CD4-positive, alpha-beta T cell (primary cell): Measurements from ENCODE around the gene FBXW11. TPM values are rescaled to one million over a fixed set of nuclear protein-coding genes. Genes with fewer than 3 reads are reported as not detected.

ENCODE experiments used
- ATAC-seq: fragments of 200-7000 bp; cut with Tn5 transposase; one replicate; pipeline ENCODE4 v1.10.0; 2022; ENCODE audit warnings: mild to moderate bottlenecking; ENCODE audit not compliant: poor library complexity
- CTCF ChIA-PET: fragments of 350-600 bp; sonication (Branson Sonifier 250); formaldehyde crosslinking; loops from one replicate; lab custom pipeline; 2021; ENCODE audit warnings: antibody characterized with exemption, inconsistent platforms; lab: Charles Lee
- POLR2A ChIA-PET: fragments of 350-600 bp; sonication (Branson Sonifier 250); formaldehyde crosslinking; loops from one replicate; lab custom pipeline; 2021; ENCODE audit warnings: antibody characterized with exemption, inconsistent platforms; lab: Charles Lee
- DNase-seq, 14 experiments: peaks; one replicate each; pipeline ENCODE4 v3.0.0-alpha.2; 2013 to 2020; ENCODE audit warnings: mixed read lengths in 2 of 14
- H3K27ac ChIP-seq, 2 donors: one replicate each; pipeline versions ENCODE4 v1.5.1 to v1.7.0; 2013; ENCODE audit warnings: low read length in 2 of 2, low read depth in 1 of 2, mild to moderate bottlenecking in 1 of 2
- H3K27me3 ChIP-seq, 2 experiments: 1 replicate in 1 of 2; 2 replicates in 1 of 2; pipeline versions ENCODE4 v1.6.1 to v1.7.0; 2013; ENCODE audit warnings: low read length in 2 of 2, control low read depth in 1 of 2, mild to moderate bottlenecking in 1 of 2, moderate library complexity in 1 of 2; ENCODE audit not compliant: insufficient read depth in 2 of 2, control insufficient read depth in 1 of 2
- H3K36me3 ChIP-seq: one replicate; pipeline ENCODE4 v1.6.1; 2013; ENCODE audit warnings: low read length, control low read depth; ENCODE audit not compliant: insufficient read depth
- H3K4me1 ChIP-seq: one replicate; pipeline ENCODE4 v1.6.1; 2013; ENCODE audit warnings: low read length, control low read depth; ENCODE audit not compliant: insufficient read depth
- H3K4me3 ChIP-seq: one replicate; pipeline ENCODE4 v1.5.1; 2013; ENCODE audit warnings: mild to moderate bottlenecking, low read length, moderate library complexity
- H3K9me3 ChIP-seq, 2 experiments: 1 replicate in 1 of 2; 2 replicates in 1 of 2; pipeline versions ENCODE4 v1.6.1 to v1.7.0; 2013; ENCODE audit warnings: low read length in 2 of 2, mild to moderate bottlenecking in 2 of 2, control low read depth in 1 of 2, moderate library complexity in 1 of 2; ENCODE audit not compliant: control insufficient read depth in 1 of 2, insufficient read depth in 1 of 2
- H3K27ac Mint-ChIP-seq: one replicate; pipeline ENCODE4 v1.8.0; 2020; ENCODE audit warnings: mixed read lengths
- H3K27me3 Mint-ChIP-seq: one replicate; pipeline ENCODE4 v1.8.0; 2021; ENCODE audit warnings: mixed read lengths
- H3K36me3 Mint-ChIP-seq: one replicate; pipeline ENCODE4 v1.8.0; 2021; ENCODE audit warnings: low read depth, mixed read lengths
- H3K4me1 Mint-ChIP-seq: one replicate; pipeline ENCODE4 v1.8.0; 2021; ENCODE audit warnings: low read depth, mixed read lengths
- H3K4me3 Mint-ChIP-seq: one replicate; pipeline ENCODE4 v1.8.0; 2020; ENCODE audit warnings: mild to moderate bottlenecking, mixed read lengths
- H3K9me3 Mint-ChIP-seq: one replicate; pipeline ENCODE4 v1.8.0; 2020; ENCODE audit warnings: mixed read lengths
- intact Hi-C, 2 experiments: fragments of 100-400 bp; cut with DNase I in 1 of 2; cut with micrococcal nuclease in 1 of 2; formaldehyde crosslinking; loops; one replicate each; pipeline versions ENCODE4 v1.15.1 to v1.9.0; 2023 to 2025; cut with DNase I, micrococcal nuclease
- total RNA-seq, 174 experiments: library from RNA in 2 of 174; stranded (reverse) in 2 of 174; gene quantifications; one replicate each; pipeline ENCODE4 v1.2.3 and lab custom pipeline; 2021 to 2026
- TF ChIP-seq, protein P1 (sequence below): fragments of 200-600 bp; IDR thresholded peaks from one replicate; pipeline ENCODE4 v1.8.0; 2022; ENCODE audit warnings: antibody characterized with exemption, mild to moderate bottlenecking

Gene FBXW11
- total RNA-seq, 2 experiments from 2014 or later: 20.9 to 24.0 TPM

DNA sequence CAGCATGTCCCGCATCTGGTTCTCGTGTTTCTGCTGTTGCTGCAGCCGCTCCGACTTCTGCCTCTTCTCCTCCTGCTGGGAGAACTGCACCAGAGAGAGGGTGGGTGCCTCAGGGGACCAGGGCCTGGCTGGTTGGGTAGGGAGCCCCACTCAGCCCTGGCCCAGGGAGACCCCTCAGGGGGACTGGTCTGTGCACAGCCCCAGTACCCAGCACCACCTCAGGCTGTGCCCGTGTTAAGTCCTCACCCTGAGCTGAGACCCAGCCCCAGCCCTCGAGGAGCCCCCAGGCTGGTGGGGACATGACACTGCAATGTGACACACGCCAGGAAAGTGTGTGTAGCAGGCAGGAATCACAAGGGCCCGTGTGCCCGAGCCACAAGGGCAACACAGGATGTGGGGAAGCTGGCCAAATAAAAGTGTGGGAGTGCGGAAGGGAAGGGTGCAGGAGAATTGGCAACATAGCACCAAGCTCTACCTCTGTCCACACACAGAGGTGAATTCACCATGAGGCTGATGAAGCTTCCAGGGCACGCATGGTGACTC is 48.2 kb upstream of the FBXW11 start:
- Histone ChIP-seq H3K4me1 (peaks cover 4% of the 10 kb centered on the region), H3K27ac (peak overlapping the region in 1 of 2 donors; percentile 31), H3K36me3 (peaks cover 95% of the 10 kb centered on the region), H3K4me3 (no peak overlapping the region), H3K9me3 (no peaks in the 10 kb centered on the region), H3K27me3 (no peaks in the 10 kb centered on the region)
- peaks cover 36% of the 10 kb centered on the region for H3K4me1 Mint-ChIP-seq
- ChIA-PET CTCF (no interaction called here), POLR2A (interaction anchor here (1.0 to 1.9 kb wide), 3 partner anchors 10 to 48 kb away, joined by 3 to 8 read pairs (median 4); partner anchors contain the start of gene FBXW11)
- no peaks in the 10 kb centered on the region for H3K27me3 Mint-ChIP-seq
- no peaks in the 10 kb centered on the region for H3K9me3 Mint-ChIP-seq
- no peak overlapping the region for H3K4me3 Mint-ChIP-seq
- ATAC-seq (no peak), DNase-seq (no peak)
- H3K36me3 Mint-ChIP-seq: peaks cover 95% of the 10 kb centered on the region
- intact Hi-C loops: loop anchor here in 1 of 2 experiments (5.0 kb wide), 1 partner anchor 47 kb away; the partner anchor contains the start of gene FBXW11
- no peak overlapping the region for H3K27ac Mint-ChIP-seq
- TF ChIP-seq, protein P1, sequence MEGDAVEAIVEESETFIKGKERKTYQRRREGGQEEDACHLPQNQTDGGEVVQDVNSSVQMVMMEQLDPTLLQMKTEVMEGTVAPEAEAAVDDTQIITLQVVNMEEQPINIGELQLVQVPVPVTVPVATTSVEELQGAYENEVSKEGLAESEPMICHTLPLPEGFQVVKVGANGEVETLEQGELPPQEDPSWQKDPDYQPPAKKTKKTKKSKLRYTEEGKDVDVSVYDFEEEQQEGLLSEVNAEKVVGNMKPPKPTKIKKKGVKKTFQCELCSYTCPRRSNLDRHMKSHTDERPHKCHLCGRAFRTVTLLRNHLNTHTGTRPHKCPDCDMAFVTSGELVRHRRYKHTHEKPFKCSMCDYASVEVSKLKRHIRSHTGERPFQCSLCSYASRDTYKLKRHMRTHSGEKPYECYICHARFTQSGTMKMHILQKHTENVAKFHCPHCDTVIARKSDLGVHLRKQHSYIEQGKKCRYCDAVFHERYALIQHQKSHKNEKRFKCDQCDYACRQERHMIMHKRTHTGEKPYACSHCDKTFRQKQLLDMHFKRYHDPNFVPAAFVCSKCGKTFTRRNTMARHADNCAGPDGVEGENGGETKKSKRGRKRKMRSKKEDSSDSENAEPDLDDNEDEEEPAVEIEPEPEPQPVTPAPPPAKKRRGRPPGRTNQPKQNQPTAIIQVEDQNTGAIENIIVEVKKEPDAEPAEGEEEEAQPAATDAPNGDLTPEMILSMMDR: no peak

DNA sequence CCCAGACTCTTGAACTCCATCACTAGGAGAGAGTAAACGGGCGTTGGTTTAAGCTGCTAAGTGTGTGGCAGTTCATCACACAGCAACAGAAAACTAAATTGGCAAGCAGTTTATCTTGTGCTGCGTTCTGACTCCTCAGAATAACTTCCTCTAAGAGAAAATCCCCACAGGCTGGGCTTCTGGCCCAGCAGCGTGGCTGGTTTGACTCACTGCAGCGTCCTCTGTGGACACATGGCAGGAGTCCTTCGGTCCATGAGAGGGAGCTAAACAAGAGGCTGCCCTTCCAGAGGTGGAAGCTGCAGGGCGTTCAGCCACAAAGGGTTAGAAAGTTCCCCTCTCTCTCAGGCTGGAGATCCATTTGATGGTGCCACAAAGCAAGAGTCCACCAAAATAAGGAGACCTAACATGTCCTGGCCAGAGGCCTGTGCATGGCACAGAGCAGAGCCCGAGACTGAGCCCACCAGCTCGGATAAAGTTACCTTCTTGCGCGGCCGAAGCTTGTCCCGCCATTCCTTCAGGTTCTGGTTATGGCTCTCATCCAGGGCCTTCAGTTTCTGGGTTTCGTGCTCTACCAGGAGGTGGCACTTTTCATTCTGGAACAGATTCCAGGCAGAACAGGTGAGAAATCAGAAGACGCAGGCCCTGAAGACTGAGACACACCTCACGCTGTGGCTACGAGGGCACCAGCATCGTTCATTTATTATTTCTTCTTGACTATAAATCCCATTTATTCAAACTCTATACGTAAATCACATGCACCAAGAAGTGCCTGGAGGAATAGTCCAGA is 46.2 kb upstream of the FBXW11 start:
- Mint-ChIP-seq H3K27ac (no peak overlapping the region), H3K9me3 (no peaks in the 10 kb centered on the region), H3K4me1 (peaks cover 30% of the 10 kb centered on the region), H3K36me3 (peaks cover 97% of the 10 kb centered on the region), H3K4me3 (no peak overlapping the region), H3K27me3 (no peaks in the 10 kb centered on the region)
- TF ChIP-seq, protein P1: no peak
- no peaks in the 10 kb centered on the region for H3K9me3 ChIP-seq
- POLR2A ChIA-PET: interaction anchor here (2.4 kb wide), 1 partner anchor 14 kb away, joined by 5 read pairs; no protein-coding TSS in a partner anchor
- DNase-seq (no peak), ATAC-seq (no peak)
- no peak overlapping the region for H3K4me3 ChIP-seq
- no peaks in the 10 kb centered on the region for H3K27me3 ChIP-seq
- no peak overlapping the region for H3K27ac ChIP-seq
- CTCF ChIA-PET: no interaction called here
- intact Hi-C loops: no loop called here
- H3K36me3 ChIP-seq: peaks cover 95% of the 10 kb centered on the region
- H3K4me1 ChIP-seq: peaks cover 4% of the 10 kb centered on the region

DNA sequence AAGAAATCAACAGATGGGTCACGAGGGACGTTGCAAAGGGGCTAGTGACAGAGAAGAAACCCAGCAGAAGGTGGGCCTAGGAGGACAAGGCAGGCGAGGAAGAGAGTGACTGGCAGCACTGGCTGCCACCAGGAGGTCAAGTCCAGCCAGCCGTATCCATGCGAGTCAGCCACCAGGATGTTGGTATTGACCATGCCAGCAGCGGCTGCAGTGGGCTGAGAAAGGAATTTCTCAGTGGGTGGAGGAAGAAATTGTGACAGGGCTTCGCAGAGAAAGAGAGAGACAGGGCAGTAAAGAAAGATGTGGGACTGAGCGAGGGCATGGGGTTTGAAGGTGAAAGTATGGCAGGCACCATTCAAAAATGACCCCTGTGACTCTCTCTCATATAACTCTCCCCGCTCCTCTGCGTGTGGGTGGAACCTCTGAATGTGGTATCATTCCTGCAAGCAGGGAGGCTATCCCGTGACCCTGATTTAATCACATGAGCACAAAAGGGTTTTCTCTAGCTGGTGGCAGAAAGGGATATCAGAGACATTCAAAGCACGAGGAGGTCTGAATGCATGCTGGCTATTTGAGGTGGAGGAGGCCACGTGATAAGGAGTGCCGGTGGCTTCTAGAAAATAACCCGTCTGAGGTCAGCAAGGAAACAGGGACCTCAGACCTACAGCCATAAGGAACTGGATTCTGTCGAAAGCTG is 45.4 kb upstream of the FBXW11 start:
- TF ChIP-seq, protein P1: no peak
- ATAC-seq: no peak
- Histone ChIP-seq H3K27me3 (no peaks in the 10 kb centered on the region), H3K27ac (no peak overlapping the region), H3K9me3 (no peaks in the 10 kb centered on the region), H3K36me3 (peaks cover 95% of the 10 kb centered on the region), H3K4me3 (no peak overlapping the region), H3K4me1 (no peaks in the 10 kb centered on the region)
- ChIA-PET POLR2A (interaction anchor here (2.4 kb wide), 1 partner anchor 15 kb away, joined by 5 read pairs; no protein-coding TSS in a partner anchor), CTCF (no interaction called here)
- no peaks in the 10 kb centered on the region for H3K9me3 Mint-ChIP-seq
- H3K36me3 Mint-ChIP-seq: peaks cover 97% of the 10 kb centered on the region
- intact Hi-C loops: no loop called here
- H3K27me3 Mint-ChIP-seq: no peaks in the 10 kb centered on the region
- no peak overlapping the region for H3K4me3 Mint-ChIP-seq
- peaks cover 26% of the 10 kb centered on the region for H3K4me1 Mint-ChIP-seq
- DNase-seq: no peak
- H3K27ac Mint-ChIP-seq: no peak overlapping the region
